HepG2 (cell line): ENCODE results near the gene RIPPLY1. TPM values are rescaled to one million over a fixed set of nuclear protein-coding genes. Genes with fewer than 3 reads are reported as not detected.

Source experiments
- ATAC-seq: fragments of 200-7000 bp; cut with Tn5 transposase; 3 replicates; pipeline ENCODE4 v1.9.1; 2020; ENCODE audit warnings: mild to moderate bottlenecking, moderate library complexity
- Bru-seq: library from RNA; stranded (reverse); fragments of 400-500 nt; gene quantifications from one replicate; lab custom pipeline; 2021; lab: Mats Ljungman, UMichigan
- BruChase-seq, 2 experiments: library from RNA; stranded (reverse); fragments of 400-500 nt; gene quantifications; one replicate each; lab custom pipeline; 2021; lab: Mats Ljungman, UMichigan
- BruUV-seq: library from RNA; stranded (reverse); fragments of 400-500 nt; replicated peaks from 2 replicates; lab custom pipeline; 2021; lab: Mats Ljungman, UMichigan
- CTCF ChIA-PET: fragments of 300-600 bp; formaldehyde crosslinking; extraction: SDS; loops from one replicate; lab custom pipeline; 2021; ENCODE audit warnings: low total read pairs, inconsistent platforms, low intra/inter-chr PET ratio; lab: Yijun Ruan, JAX
- POLR2A ChIA-PET: fragments of 350-600 bp; sonication (Branson Sonifier 250); formaldehyde crosslinking; loops from one replicate; lab custom pipeline; 2020; ENCODE audit warnings: antibody characterized with exemption, inconsistent platforms; lab: Yijun Ruan, JAX
- DNase-seq: peaks from one replicate; pipeline ENCODE4 v3.0.0-alpha.2; 2015; ENCODE audit warnings: low spot score
- FAIRE-seq: peaks from 3 replicates; lab custom pipeline; 2011; peaks lifted over from hg19 to GRCh38; lab: Jason Lieb, UNC
- H2AFZ ChIP-seq: one replicate; pipeline ENCODE4 v1.6.1; 2011; ENCODE audit warnings: low read length, inconsistent platforms
- H3K27ac ChIP-seq: fragments of 300-600 bp; 3 replicates; pipeline ENCODE4 v1.8.0; 2011; ENCODE audit warnings: mixed run types, mild to moderate bottlenecking, mixed read lengths, low read length, inconsistent platforms; ENCODE audit not compliant: insufficient read depth; ENCODE audit errors: extremely low read length
- H3K27me3 ChIP-seq, 2 experiments: fragments of 200-600 bp in 1 of 2; 2 replicates in 1 of 2; 3 replicates in 1 of 2; pipeline versions ENCODE4 v1.6.0 to v1.8.0; 2011; ENCODE audit warnings: low read length in 2 of 2, mild to moderate bottlenecking in 2 of 2, moderate library complexity in 2 of 2, inconsistent platforms in 1 of 2; ENCODE audit not compliant: insufficient read depth in 2 of 2, control insufficient read depth in 1 of 2
- H3K36me3 ChIP-seq, 2 experiments: fragments of 200-600 bp in 1 of 2; replicated peaks in 1 of 2; 2 replicates in 1 of 2; 3 replicates in 1 of 2; pipeline versions ENCODE4 v1.5.1 to v1.8.0; 2011; ENCODE audit warnings: low read length in 2 of 2, inconsistent platforms in 1 of 2; ENCODE audit not compliant: insufficient read depth in 2 of 2, control insufficient read depth in 1 of 2
- H3K4me1 ChIP-seq: 2 replicates; pipeline ENCODE4 v1.5.1; 2012; ENCODE audit warnings: low read length, inconsistent platforms; ENCODE audit not compliant: insufficient read depth
- H3K4me2 ChIP-seq: 2 replicates; pipeline ENCODE4 v1.6.0; 2011; ENCODE audit warnings: low read depth, low read length, inconsistent platforms
- H3K4me3 ChIP-seq, 3 experiments: fragments of 200-600 bp in 1 of 3; sonication (generic), shearing (Covaris generic) in 1 of 3; replicated peaks in 1 of 3; 2 replicates each; pipeline ENCODE4 v1.5.1; 2011 to 2016; ENCODE audit warnings: low read length in 3 of 3, inconsistent platforms in 2 of 3, low read depth in 2 of 3, mild to moderate bottlenecking in 2 of 3, control low read depth in 1 of 3, mixed read lengths in 1 of 3; ENCODE audit not compliant: insufficient read depth in 1 of 3
- H3K79me2 ChIP-seq: one replicate; pipeline ENCODE4 v1.6.1; 2011; ENCODE audit warnings: low read length, inconsistent platforms; ENCODE audit not compliant: insufficient read depth
- H3K9ac ChIP-seq: 2 replicates; pipeline ENCODE4 v1.6.0; 2011; ENCODE audit warnings: mild to moderate bottlenecking, low read depth, low read length, inconsistent platforms; ENCODE audit not compliant: insufficient read depth
- H3K9me3 ChIP-seq: 2 replicates; pipeline ENCODE4 v1.5.1; 2012; ENCODE audit warnings: mild to moderate bottlenecking, low read length
- H4K20me1 ChIP-seq: 2 replicates; pipeline ENCODE4 v1.6.0; 2011; ENCODE audit warnings: inconsistent platforms, mild to moderate bottlenecking, low read length, moderate library complexity; ENCODE audit not compliant: insufficient read depth
- KLF13 ChIP-seq: sonication (generic); formaldehyde crosslinking; IDR thresholded peaks from 2 replicates; pipeline ENCODE4 v1.4.0; 2020; ENCODE audit warnings: mild to moderate bottlenecking, missing genetic modification reagents
- NFE2L1 ChIP-seq: sonication (generic); formaldehyde crosslinking; IDR thresholded peaks from 2 replicates; pipeline ENCODE4 v1.4.0; 2020; ENCODE audit warnings: missing genetic modification reagents, mild to moderate bottlenecking, borderline replicate concordance
- POLR2AphosphoS2 ChIP-seq: IDR thresholded peaks from 2 replicates; pipeline ENCODE4 v1.6.1; 2011; ENCODE audit warnings: low read depth, low read length, improper control_type of control experiment
- ZFP36L1 ChIP-seq: sonication (generic); formaldehyde crosslinking; IDR thresholded peaks from 2 replicates; pipeline ENCODE4 v1.8.0; 2022; ENCODE audit warnings: mild to moderate bottlenecking, missing genetic modification reagents, moderate library complexity
- ZNF432 ChIP-seq: sonication (generic); formaldehyde crosslinking; IDR thresholded peaks from 2 replicates; pipeline ENCODE4 v1.5.0; 2020; ENCODE audit warnings: missing genetic modification reagents, mild to moderate bottlenecking, borderline replicate concordance
- ZNF562 ChIP-seq: sonication (generic); formaldehyde crosslinking; IDR thresholded peaks from 2 replicates; pipeline ENCODE4 v1.8.0; 2022; ENCODE audit warnings: missing genetic modification reagents, borderline replicate concordance
- ZNF672 ChIP-seq: sonication (generic); formaldehyde crosslinking; IDR thresholded peaks from 2 replicates; pipeline ENCODE4 v1.8.1; 2022; ENCODE audit warnings: missing genetic modification reagents
- ZSCAN31 ChIP-seq: sonication (generic); formaldehyde crosslinking; IDR thresholded peaks from 2 replicates; pipeline ENCODE4 v1.5.0; 2020; ENCODE audit warnings: low read depth, mild to moderate bottlenecking, missing genetic modification reagents
- WGBS: methylation state at CpG from one replicate; pipeline ENCODE4 v1.1.6; 2017; ENCODE audit warnings: low lambda C conversion rate; 5-methylcytosine and 5-hydroxymethylcytosine counted together
- in situ Hi-C: cut with HindIII; loops from 2 replicates; pipeline ENCODE4 v1.10.0; 2017; ENCODE audit warnings: low pct_unique_long_range_greater_than_20kb; ENCODE audit not compliant: extremely low pct_ligation_motif_present
- intact Hi-C: fragments of 100-400 bp; cut with micrococcal nuclease; formaldehyde crosslinking; loops from one replicate; pipeline ENCODE4 v1.10.0; 2022; ENCODE audit not compliant: unreplicated experiment
- long read RNA-seq, 2 experiments: library from RNA in 1 of 2; library from polyadenylated mRNA in 1 of 2; stranded (forward) in 1 of 2; unstranded in 1 of 2; transcript quantifications; one replicate each; pipeline ENCODE4 v2.0.0, GENCODE V29; 2019 to 2022
- polyA minus RNA-seq, 3 experiments: library from RNA; depleted of rRNA, polyadenylated mRNA; stranded (reverse); fragments of >200 nt; gene quantifications; 2 replicates each; pipeline ENCODE4 v1.2.3, GENCODE V29; 2011; ENCODE audit warnings: low replicate concordance in 1 of 3
- polyA plus RNA-seq, 8 experiments: library from polyadenylated mRNA; depleted of rRNA in 3 of 8; stranded (reverse) in 7 of 8; unstranded in 1 of 8; fragments of >200 nt; fragmentation: Illumina TruSeq in 4 of 8; extraction: Trizol in 4 of 8; gene quantifications; 2 replicates each; pipeline versions ENCODE4 v1.2.1 to v1.2.3, GENCODE V29; 2011 to 2016; ENCODE audit warnings: low read depth in 4 of 8, missing spikeins in 1 of 8, mixed read lengths in 1 of 8; ENCODE audit not compliant: insufficient read depth in 1 of 8
- total RNA-seq, 5 experiments: library from RNA; depleted of rRNA; stranded (reverse); fragments of >200 nt; fragmentation: Illumina TruSeq; extraction: Trizol; gene quantifications; 2 replicates each; pipeline ENCODE4 v1.2.3, GENCODE V29; 2016; ENCODE audit warnings: low read depth in 1 of 5
- TF ChIP-seq, protein P1 (sequence below): sonication (generic); formaldehyde crosslinking; IDR thresholded peaks from 2 replicates; pipeline ENCODE4 v1.9.0; 2022; ENCODE audit warnings: missing genetic modification reagents, mild to moderate bottlenecking, borderline replicate concordance
- TF ChIP-seq, protein P2 (sequence below): sonication (generic); formaldehyde crosslinking; IDR thresholded peaks from 2 replicates; pipeline ENCODE4 v1.4.0; 2020; ENCODE audit warnings: mild to moderate bottlenecking, low read depth, missing genetic modification reagents
- TF ChIP-seq, protein P3 (sequence below): sonication (generic); formaldehyde crosslinking; IDR thresholded peaks from 2 replicates; pipeline ENCODE4 v1.4.0; 2020; ENCODE audit warnings: missing genetic modification reagents

The RIPPLY1 gene, protein sequence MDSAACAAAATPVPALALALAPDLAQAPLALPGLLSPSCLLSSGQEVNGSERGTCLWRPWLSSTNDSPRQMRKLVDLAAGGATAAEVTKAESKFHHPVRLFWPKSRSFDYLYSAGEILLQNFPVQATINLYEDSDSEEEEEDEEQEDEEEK
- total RNA-seq (2016; rRNA removed; fragmentation: Illumina TruSeq; extraction: Trizol) (0.49 and 0.86 TPM in 2 replicates), polyA plus RNA-seq (2011; rRNA removed) (0.33 and 0.41 TPM in 2 replicates), polyA minus RNA-seq (2011; rRNA and poly(A)+ RNA removed; ENCODE audit: low replicate concordance) (0.28 TPM in 1 of 2 replicates, not detected in the other), Bru-seq, nascent RNA (percentile 34 among the genes with signal in this experiment), BruChase-seq, experiment 1, labeled RNA remaining after a 6-hour chase (percentile 31 among the genes with signal in this experiment), BruChase-seq, experiment 2, labeled RNA remaining after a 2-hour chase (percentile 23 among the genes with signal in this experiment)
- total RNA-seq (2016; cell fraction: cytosol; rRNA removed; fragmentation: Illumina TruSeq; extraction: Trizol; ENCODE audit: low read depth), result 0.26 TPM in 1 of 2 replicates, not detected in the other
- 0.39 and 0.43 TPM in 2 replicates for total RNA-seq (2016; cell fraction: insoluble cytoplasmic fraction; rRNA removed; fragmentation: Illumina TruSeq; extraction: Trizol)
- 0.40 and 0.72 TPM in 2 replicates for total RNA-seq (2016; cell fraction: membrane; rRNA removed; fragmentation: Illumina TruSeq; extraction: Trizol)
- total RNA-seq (2016; cell fraction: nucleus; rRNA removed; fragmentation: Illumina TruSeq; extraction: Trizol), result 0.87 TPM in 1 of 2 replicates, not detected in the other
- 0.21 and 0.54 TPM in 2 replicates for polyA plus RNA-seq (2011; cell fraction: cytosol; rRNA removed)
- polyA plus RNA-seq (2011; cell fraction: nucleus; rRNA removed), result 0.19 TPM in 1 of 2 replicates, not detected in the other
- 0.25 and 0.40 TPM in 2 replicates for polyA plus RNA-seq (2012)
- 0.27 and 0.34 TPM in 2 replicates for polyA plus RNA-seq (2016; cell fraction: cytosol; fragmentation: Illumina TruSeq; extraction: Trizol; ENCODE audit: low read depth)
- 0.35 and 0.63 TPM in 2 replicates for polyA plus RNA-seq (2016; cell fraction: insoluble cytoplasmic fraction; fragmentation: Illumina TruSeq; extraction: Trizol; ENCODE audit: low read depth)
- 0.42 and 0.45 TPM in 2 replicates for polyA plus RNA-seq (2016; cell fraction: membrane; fragmentation: Illumina TruSeq; extraction: Trizol; ENCODE audit: low read depth)
- 0.49 TPM in 1 of 2 replicates, not detected in the other for polyA plus RNA-seq (2016; cell fraction: nucleus; fragmentation: Illumina TruSeq; extraction: Trizol; ENCODE audit: insufficient read depth, low read depth)
- not detected in 2 replicates for polyA minus RNA-seq (2011; cell fraction: cytosol; rRNA and poly(A)+ RNA removed)
- 0.64 TPM in 1 of 2 replicates, not detected in the other for polyA minus RNA-seq (2011; cell fraction: nucleus; rRNA and poly(A)+ RNA removed)
- long read RNA-seq, experiment 1, partial matches to known transcripts, result 2 of 2 reads
- long read RNA-seq, experiment 1, other reads (novel, unspliced or antisense), result 0 of 2 reads
- long read RNA-seq, experiment 2, result 0 reads

DNA sequence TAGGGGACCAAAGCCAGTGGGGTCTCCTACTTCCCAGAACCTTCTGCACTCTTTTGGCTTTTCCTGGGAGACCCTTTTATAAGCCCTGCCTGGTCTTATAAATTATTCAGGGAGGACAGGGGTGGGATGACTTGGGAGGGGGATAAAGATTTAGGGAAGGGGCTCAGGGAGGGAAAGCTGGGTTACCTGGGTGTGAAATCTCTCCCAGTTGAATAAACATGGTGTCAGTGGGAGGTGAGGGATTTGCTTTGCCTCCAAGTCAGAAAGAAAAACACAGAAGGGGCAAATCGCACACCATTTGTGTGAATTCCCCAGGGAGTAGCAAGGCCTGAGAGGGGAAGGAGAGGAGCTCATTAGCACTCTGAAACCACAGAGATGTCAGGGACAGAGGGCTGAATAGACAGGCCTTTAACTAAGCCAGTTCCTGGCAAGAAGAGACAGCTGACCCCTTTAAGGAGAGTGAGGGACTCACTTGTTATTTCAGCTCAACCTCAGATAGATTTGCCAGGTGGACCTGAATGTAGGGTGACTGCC, at the start of gene RIPPLY1:
Gene RIPPLY1 (minus strand): TSS at position 51 of the 534 bp plus-strand sequence. CDS start 54 bp downstream, outside the sequence.
- Histone ChIP-seq H3K79me2 (no peaks in the 10 kb centered on the region), H3K4me1 (peaks cover 84% of the 10 kb centered on the region), H2AFZ (no peak within 1 kb of the TSS), H4K20me1 (no peaks in the 10 kb centered on the region), H3K9ac (peak within 1 kb of the TSS; percentile 43; the same call in 1 of the 2 replicates), H3K9me3 (no peaks in the 10 kb centered on the region), H3K4me3 (peak within 1 kb of the TSS in 2 of 3 experiments; percentile 12 to 18; a peak in 1 of 6 replicates), H3K36me3 (no peaks in the 10 kb centered on the region), H3K27ac (peak within 1 kb of the TSS; percentile 87), H3K27me3 (no peaks in the 10 kb centered on the region), H3K4me2 (peak within 1 kb of the TSS; percentile 54)
- DNase-seq (no peak), ATAC-seq (no peak), FAIRE-seq (no peak)
- ChIA-PET POLR2A (interaction anchor here (1.1 to 5.1 kb wide), 6 partner anchors 8 to 57 kb away, joined by 3 to 76 read pairs (median 6); no protein-coding TSS in a partner anchor), CTCF (no interaction called here)
- WGBS, result 100% methylated on average over 1 of the region's 1 CpG
- no TSS peak for BruUV-seq
- intact Hi-C loops (no loop called here), in situ Hi-C loops (loop anchor here (5.0 kb wide), 1 partner anchor 59 kb away; no protein-coding TSS in a partner anchor)
- TF ChIP-seq NFE2L1 (CRISPR knock-in tag) (no peak), ZNF672 (CRISPR knock-in tag) (no peak), ZNF562 (CRISPR knock-in tag) (no peak), KLF13 (CRISPR knock-in tag) (no peak), ZNF432 (no peak), ZFP36L1 (CRISPR knock-in tag) (no peak), ZSCAN31 (CRISPR knock-in tag) (no peak), POLR2AphosphoS2 (no peak)
- TF ChIP-seq, protein P1, sequence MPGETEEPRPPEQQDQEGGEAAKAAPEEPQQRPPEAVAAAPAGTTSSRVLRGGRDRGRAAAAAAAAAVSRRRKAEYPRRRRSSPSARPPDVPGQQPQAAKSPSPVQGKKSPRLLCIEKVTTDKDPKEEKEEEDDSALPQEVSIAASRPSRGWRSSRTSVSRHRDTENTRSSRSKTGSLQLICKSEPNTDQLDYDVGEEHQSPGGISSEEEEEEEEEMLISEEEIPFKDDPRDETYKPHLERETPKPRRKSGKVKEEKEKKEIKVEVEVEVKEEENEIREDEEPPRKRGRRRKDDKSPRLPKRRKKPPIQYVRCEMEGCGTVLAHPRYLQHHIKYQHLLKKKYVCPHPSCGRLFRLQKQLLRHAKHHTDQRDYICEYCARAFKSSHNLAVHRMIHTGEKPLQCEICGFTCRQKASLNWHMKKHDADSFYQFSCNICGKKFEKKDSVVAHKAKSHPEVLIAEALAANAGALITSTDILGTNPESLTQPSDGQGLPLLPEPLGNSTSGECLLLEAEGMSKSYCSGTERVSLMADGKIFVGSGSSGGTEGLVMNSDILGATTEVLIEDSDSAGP, result no peak
- TF ChIP-seq, protein P2, sequence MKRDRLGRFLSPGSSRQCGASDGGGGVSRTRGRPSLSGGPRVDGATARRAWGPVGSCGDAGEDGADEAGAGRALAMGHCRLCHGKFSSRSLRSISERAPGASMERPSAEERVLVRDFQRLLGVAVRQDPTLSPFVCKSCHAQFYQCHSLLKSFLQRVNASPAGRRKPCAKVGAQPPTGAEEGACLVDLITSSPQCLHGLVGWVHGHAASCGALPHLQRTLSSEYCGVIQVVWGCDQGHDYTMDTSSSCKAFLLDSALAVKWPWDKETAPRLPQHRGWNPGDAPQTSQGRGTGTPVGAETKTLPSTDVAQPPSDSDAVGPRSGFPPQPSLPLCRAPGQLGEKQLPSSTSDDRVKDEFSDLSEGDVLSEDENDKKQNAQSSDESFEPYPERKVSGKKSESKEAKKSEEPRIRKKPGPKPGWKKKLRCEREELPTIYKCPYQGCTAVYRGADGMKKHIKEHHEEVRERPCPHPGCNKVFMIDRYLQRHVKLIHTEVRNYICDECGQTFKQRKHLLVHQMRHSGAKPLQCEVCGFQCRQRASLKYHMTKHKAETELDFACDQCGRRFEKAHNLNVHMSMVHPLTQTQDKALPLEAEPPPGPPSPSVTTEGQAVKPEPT, result no peak
- TF ChIP-seq, protein P3, sequence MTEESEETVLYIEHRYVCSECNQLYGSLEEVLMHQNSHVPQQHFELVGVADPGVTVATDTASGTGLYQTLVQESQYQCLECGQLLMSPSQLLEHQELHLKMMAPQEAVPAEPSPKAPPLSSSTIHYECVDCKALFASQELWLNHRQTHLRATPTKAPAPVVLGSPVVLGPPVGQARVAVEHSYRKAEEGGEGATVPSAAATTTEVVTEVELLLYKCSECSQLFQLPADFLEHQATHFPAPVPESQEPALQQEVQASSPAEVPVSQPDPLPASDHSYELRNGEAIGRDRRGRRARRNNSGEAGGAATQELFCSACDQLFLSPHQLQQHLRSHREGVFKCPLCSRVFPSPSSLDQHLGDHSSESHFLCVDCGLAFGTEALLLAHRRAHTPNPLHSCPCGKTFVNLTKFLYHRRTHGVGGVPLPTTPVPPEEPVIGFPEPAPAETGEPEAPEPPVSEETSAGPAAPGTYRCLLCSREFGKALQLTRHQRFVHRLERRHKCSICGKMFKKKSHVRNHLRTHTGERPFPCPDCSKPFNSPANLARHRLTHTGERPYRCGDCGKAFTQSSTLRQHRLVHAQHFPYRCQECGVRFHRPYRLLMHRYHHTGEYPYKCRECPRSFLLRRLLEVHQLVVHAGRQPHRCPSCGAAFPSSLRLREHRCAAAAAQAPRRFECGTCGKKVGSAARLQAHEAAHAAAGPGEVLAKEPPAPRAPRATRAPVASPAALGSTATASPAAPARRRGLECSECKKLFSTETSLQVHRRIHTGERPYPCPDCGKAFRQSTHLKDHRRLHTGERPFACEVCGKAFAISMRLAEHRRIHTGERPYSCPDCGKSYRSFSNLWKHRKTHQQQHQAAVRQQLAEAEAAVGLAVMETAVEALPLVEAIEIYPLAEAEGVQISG (CRISPR knock-in tag), result no peak
